ENCODE data around the gene FADD. TPM values are rescaled to one million over a fixed set of nuclear protein-coding genes. Genes with fewer than 3 reads are reported as not detected.

The FADD gene
- total RNA-seq, 1 experiment from 2014 or later = 19.8 TPM

DNA sequence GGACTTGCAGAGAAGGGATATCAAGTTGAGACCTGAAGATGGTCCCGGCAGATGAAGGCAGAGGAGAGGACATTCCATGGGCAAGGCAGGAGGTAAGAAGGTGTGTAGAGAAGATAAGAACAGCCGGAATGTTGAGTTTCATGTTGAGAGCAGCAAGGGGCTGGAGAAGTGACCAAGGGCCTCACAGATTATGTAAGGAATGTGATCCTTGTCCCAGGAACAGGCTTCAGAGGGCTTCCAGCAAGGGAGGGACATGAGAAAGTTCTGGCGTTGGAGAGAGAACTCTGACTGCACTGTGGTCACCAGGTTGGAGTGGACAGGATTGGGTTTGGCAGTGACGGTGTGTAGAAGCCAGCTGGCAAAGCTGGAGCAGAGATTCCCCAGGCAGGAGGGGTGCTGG, 39.8 kb downstream of the FADD start:
- H3K9ac ChIP-seq (ENCODE audit: low read length) = no peak overlapping the region
- no peaks in the 10 kb centered on the region for H3K9me2 ChIP-seq (replicated peaks; ENCODE audit: insufficient read depth, low read length)
- no peaks in the 10 kb centered on the region for H4K20me1 ChIP-seq (ENCODE audit: insufficient read depth, low read depth, low read length)
- DNase-seq = no peak
- H3K4me1 ChIP-seq (ENCODE audit: low read length) = peaks cover 3% of the 10 kb centered on the region
- H3K79me2 ChIP-seq (ENCODE audit: low read length) = no peaks in the 10 kb centered on the region
- no peak overlapping the region for H3K4me3 ChIP-seq (ENCODE audit: low read length)
- no peak overlapping the region for H3K4me2 ChIP-seq (ENCODE audit: low read depth, low read length, poor library complexity, severe bottlenecking)
- H3K36me3 ChIP-seq (ENCODE audit: insufficient read depth, low read length) = no peaks in the 10 kb centered on the region
- H3K9me3 ChIP-seq (ENCODE audit: low read length) = no peaks in the 10 kb centered on the region
- no peak overlapping the region for H2AFZ ChIP-seq (ENCODE audit: low read length)
- H3K27me3 ChIP-seq (ENCODE audit: low read length) = no peaks in the 10 kb centered on the region
- H3K27ac ChIP-seq (ENCODE audit: low read length) = no peak overlapping the region

DNA sequence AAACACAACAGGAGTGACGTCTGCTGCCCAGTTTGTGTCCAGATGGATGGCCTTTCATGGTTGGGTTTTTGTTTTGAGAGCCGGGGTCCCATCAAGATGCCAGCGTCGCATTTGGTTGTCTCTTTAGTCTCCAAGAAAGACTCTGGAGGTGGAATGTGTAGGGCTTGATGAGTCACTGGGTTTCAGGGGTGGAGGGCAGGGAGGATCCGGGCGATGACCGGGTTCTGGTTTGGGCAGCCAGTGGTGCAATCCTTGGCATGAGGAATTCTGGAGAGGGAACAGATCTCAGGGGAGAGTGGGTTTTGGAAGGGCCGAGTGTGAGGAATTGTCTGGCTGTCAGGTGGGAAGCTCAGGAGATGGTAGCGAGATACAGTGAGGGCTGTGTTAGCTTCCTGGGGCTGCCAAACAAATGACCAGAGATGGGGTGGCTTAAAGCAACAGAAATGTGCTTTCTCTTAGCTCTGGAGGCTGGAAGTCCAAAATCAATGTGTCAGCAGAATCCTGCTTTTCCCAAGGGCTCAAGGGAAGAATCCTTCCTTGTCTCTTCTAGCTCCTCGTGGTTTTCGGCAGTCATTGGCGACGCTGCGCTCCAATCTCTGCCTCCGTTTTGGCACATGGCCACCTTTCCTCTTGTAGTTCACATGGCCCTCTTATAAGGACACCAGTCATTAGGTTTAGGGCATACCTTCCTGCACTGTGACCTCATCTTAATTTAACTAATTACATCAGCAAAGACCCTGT, 41.0 kb downstream of the FADD start:
- H3K9ac ChIP-seq (ENCODE audit: low read length) = no peak overlapping the region
- H4K20me1 ChIP-seq (ENCODE audit: insufficient read depth, low read depth, low read length) = no peaks in the 10 kb centered on the region
- H2AFZ ChIP-seq (ENCODE audit: low read length) = no peak overlapping the region
- no peaks in the 10 kb centered on the region for H3K36me3 ChIP-seq (ENCODE audit: insufficient read depth, low read length)
- no peaks in the 10 kb centered on the region for H3K4me1 ChIP-seq (ENCODE audit: low read length)
- no peak overlapping the region for H3K4me3 ChIP-seq (ENCODE audit: low read length)
- H3K27ac ChIP-seq (ENCODE audit: low read length) = no peak overlapping the region
- no peak for DNase-seq
- H3K9me2 ChIP-seq (replicated peaks; ENCODE audit: insufficient read depth, low read length) = no peaks in the 10 kb centered on the region
- no peak overlapping the region for H3K4me2 ChIP-seq (ENCODE audit: low read depth, low read length, poor library complexity, severe bottlenecking)
- H3K27me3 ChIP-seq (ENCODE audit: low read length) = no peaks in the 10 kb centered on the region
- no peaks in the 10 kb centered on the region for H3K9me3 ChIP-seq (ENCODE audit: low read length)
- no peaks in the 10 kb centered on the region for H3K79me2 ChIP-seq (ENCODE audit: low read length)

DNA sequence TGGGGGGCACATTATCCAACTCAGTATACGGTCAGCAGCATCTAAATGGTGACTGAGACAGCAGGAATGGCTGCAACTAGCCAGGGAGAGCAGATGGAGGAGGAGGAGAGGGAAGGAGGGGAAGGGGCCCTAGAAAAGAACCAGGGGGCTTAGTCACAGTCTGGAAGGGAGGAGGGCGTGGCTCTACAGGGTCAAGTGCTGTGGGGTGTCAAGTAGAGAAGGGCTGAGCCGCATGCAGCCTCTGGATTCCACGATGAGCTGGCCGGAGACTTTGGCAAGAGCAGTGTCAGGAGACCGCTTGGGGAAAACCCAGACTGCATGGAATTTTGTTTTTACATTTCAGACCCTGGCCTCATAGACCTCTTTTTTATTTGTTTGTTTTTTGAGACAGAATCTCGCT, 41.6 kb downstream of the FADD start:
- Histone ChIP-seq H3K4me1 (ENCODE audit: low read length) (no peaks in the 10 kb centered on the region), H3K36me3 (ENCODE audit: insufficient read depth, low read length) (no peaks in the 10 kb centered on the region), H3K79me2 (ENCODE audit: low read length) (no peaks in the 10 kb centered on the region), H3K9me3 (ENCODE audit: low read length) (no peaks in the 10 kb centered on the region), H3K9me2 (replicated peaks; ENCODE audit: insufficient read depth, low read length) (no peaks in the 10 kb centered on the region), H2AFZ (ENCODE audit: low read length) (no peak overlapping the region), H3K27ac (ENCODE audit: low read length) (no peak overlapping the region), H3K9ac (ENCODE audit: low read length) (no peak overlapping the region), H4K20me1 (ENCODE audit: insufficient read depth, low read depth, low read length) (no peaks in the 10 kb centered on the region), H3K4me3 (ENCODE audit: low read length) (no peak overlapping the region), H3K4me2 (ENCODE audit: low read depth, low read length, poor library complexity, severe bottlenecking) (no peak overlapping the region), H3K27me3 (ENCODE audit: low read length) (no peaks in the 10 kb centered on the region)
- DNase-seq = no peak

DNA sequence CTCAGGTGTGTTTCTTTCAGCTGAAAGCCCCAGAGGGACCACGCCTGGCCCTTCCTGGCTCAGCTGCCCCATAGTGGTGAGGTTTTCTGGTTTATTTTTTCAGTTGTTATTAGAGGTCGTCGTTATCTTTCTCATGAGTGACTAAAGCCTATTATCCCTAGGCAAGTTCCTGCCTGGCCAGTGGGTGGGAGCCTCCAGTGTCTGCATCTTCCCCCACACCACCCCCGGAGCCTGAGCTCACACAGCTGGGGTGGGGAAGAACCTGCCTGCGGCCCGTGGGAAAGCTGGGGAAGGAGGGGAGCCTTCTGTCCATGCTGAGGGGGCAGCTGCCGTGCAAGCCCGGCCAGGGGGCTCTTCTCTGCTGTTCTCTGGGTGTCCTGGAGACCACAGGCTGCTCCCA, 43.1 kb downstream of the FADD start:
- Histone ChIP-seq H3K4me3 (ENCODE audit: low read length) (no peak overlapping the region), H3K9me3 (ENCODE audit: low read length) (no peaks in the 10 kb centered on the region), H3K79me2 (ENCODE audit: low read length) (no peaks in the 10 kb centered on the region), H3K27ac (ENCODE audit: low read length) (no peak overlapping the region), H3K4me1 (ENCODE audit: low read length) (no peaks in the 10 kb centered on the region), H3K9me2 (replicated peaks; ENCODE audit: insufficient read depth, low read length) (no peaks in the 10 kb centered on the region), H3K27me3 (ENCODE audit: low read length) (no peaks in the 10 kb centered on the region), H3K9ac (ENCODE audit: low read length) (no peak overlapping the region), H3K36me3 (ENCODE audit: insufficient read depth, low read length) (no peaks in the 10 kb centered on the region), H2AFZ (ENCODE audit: low read length) (no peak overlapping the region), H3K4me2 (ENCODE audit: low read depth, low read length, poor library complexity, severe bottlenecking) (no peak overlapping the region), H4K20me1 (ENCODE audit: insufficient read depth, low read depth, low read length) (no peaks in the 10 kb centered on the region)
- no peak for DNase-seq

DNA sequence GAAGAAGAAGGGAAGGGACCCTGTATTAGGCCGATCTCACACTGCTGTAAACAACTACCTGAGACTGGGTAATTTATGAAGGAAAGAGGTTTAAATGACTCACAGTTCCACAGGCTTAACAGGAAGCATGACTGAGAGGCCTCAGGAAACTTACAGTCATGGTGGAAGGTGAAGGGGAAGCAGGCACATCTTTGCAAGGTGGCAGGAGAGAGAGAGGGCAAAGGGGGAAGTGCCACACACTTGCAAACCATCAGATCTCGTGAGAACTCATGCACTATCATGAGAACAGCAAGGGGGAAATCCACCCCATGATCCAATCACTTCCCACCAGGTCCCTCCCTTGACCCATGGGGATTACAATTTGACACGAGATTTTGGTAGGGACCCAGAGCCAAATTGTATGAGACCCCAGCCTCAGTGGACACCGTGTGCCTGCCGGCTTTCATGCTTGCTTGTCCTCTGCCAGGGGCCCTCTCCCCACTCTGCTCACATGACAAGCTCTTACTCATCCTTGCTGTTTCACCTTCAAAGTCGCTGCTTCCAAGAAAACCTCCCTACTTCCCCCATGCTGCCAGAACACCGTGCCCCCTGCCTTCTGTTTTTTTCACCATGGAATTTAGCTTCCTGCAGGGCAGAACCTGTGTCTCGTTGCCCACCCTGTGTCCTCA, 44.1 kb downstream of the FADD start:
- no peak for DNase-seq
- Histone ChIP-seq H3K9me2 (replicated peaks; ENCODE audit: insufficient read depth, low read length) (no peaks in the 10 kb centered on the region), H3K9me3 (ENCODE audit: low read length) (no peaks in the 10 kb centered on the region), H3K27me3 (ENCODE audit: low read length) (no peaks in the 10 kb centered on the region), H3K36me3 (ENCODE audit: insufficient read depth, low read length) (no peaks in the 10 kb centered on the region), H3K27ac (ENCODE audit: low read length) (no peak overlapping the region), H3K79me2 (ENCODE audit: low read length) (no peaks in the 10 kb centered on the region), H3K9ac (ENCODE audit: low read length) (no peak overlapping the region), H3K4me3 (ENCODE audit: low read length) (no peak overlapping the region), H2AFZ (ENCODE audit: low read length) (no peak overlapping the region), H3K4me1 (ENCODE audit: low read length) (no peaks in the 10 kb centered on the region), H3K4me2 (ENCODE audit: low read depth, low read length, poor library complexity, severe bottlenecking) (no peak overlapping the region), H4K20me1 (ENCODE audit: insufficient read depth, low read depth, low read length) (no peaks in the 10 kb centered on the region)

DNA sequence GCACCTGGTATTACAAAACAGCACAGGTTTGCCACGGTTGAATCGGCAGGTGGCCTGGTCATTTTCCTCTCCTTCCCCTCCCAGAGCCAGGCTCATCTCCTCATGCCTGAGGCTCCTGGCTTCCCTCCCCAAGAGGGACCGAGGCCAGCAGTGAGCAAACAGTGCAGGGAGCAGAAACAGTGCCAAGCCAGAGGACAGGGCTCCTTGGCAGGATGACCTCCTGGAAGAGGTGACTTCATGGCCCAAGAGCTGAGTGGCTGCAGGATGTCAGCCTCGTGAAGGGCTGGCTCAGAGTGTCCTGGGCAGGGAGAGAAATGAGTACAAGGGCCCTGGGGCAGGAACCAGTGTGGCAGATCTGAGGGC, 44.6 kb downstream of the FADD start:
- H3K9ac ChIP-seq (ENCODE audit: low read length) = no peak overlapping the region
- H3K9me3 ChIP-seq (ENCODE audit: low read length) = no peaks in the 10 kb centered on the region

DNA sequence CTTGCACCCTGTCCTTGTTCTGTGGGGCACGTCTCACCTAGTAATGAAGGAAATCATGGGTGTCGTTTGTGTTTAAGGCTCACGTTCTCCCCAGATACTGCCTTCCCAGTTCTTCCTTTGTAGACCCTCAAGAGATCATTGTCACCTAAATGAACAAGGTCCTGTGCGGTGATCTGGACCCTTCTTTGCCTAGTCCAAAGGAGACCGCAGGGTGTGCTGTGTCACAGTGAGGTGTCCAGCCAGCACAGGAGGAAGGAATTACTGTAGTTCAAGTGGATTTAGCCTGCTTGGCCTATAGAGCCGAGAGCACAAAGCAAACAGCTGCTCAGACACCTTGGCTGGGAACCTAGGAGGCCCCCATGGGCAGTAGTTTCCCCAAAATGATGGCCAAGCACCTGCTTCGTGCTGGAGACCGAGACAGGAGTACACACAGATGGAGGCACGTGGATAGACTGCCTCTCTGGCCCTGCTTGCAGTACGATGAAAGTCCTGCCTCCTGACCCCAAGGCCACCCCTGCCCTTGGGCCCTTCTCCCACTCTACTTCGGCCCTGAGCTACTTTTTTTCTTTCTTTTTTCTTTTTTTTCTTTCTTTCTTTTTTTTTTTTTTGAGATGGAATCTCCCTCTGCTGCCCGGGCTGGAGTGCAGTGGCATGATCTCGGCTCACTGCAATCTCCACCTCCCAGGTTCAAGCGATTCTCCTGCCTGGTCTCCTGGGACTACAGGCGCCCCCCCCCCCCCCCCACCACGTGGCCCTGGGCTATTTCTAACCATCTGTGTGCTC, 48.0 kb downstream of the FADD start:
- Histone ChIP-seq H2AFZ (ENCODE audit: low read length) (no peak overlapping the region), H3K4me3 (ENCODE audit: low read length) (no peak overlapping the region), H3K4me2 (ENCODE audit: low read depth, low read length, poor library complexity, severe bottlenecking) (no peak overlapping the region), H3K4me1 (ENCODE audit: low read length) (no peaks in the 10 kb centered on the region; the same call in 1 of the 2 replicates), H3K27ac (ENCODE audit: low read length) (no peak overlapping the region), H3K79me2 (ENCODE audit: low read length) (no peaks in the 10 kb centered on the region), H3K9ac (ENCODE audit: low read length) (no peak overlapping the region), H3K9me2 (replicated peaks; ENCODE audit: insufficient read depth, low read length) (no peaks in the 10 kb centered on the region), H3K27me3 (ENCODE audit: low read length) (no peaks in the 10 kb centered on the region), H3K9me3 (ENCODE audit: low read length) (no peaks in the 10 kb centered on the region), H4K20me1 (ENCODE audit: insufficient read depth, low read depth, low read length) (no peaks in the 10 kb centered on the region), H3K36me3 (ENCODE audit: insufficient read depth, low read length) (no peaks in the 10 kb centered on the region)
- DNase-seq = no peak

More for the DNA sequence above, 44.6 kb downstream of the FADD start:
- DNase-seq = no peak
- Histone ChIP-seq H3K4me1 (ENCODE audit: low read length) (no peaks in the 10 kb centered on the region), H3K4me3 (ENCODE audit: low read length) (no peak overlapping the region), H2AFZ (ENCODE audit: low read length) (no peak overlapping the region), H3K27ac (ENCODE audit: low read length) (no peak overlapping the region), H3K79me2 (ENCODE audit: low read length) (no peaks in the 10 kb centered on the region), H3K9me2 (replicated peaks; ENCODE audit: insufficient read depth, low read length) (no peaks in the 10 kb centered on the region), H3K27me3 (ENCODE audit: low read length) (no peaks in the 10 kb centered on the region), H3K36me3 (ENCODE audit: insufficient read depth, low read length) (no peaks in the 10 kb centered on the region), H3K4me2 (ENCODE audit: low read depth, low read length, poor library complexity, severe bottlenecking) (no peak overlapping the region), H4K20me1 (ENCODE audit: insufficient read depth, low read depth, low read length) (no peaks in the 10 kb centered on the region)

DNA sequence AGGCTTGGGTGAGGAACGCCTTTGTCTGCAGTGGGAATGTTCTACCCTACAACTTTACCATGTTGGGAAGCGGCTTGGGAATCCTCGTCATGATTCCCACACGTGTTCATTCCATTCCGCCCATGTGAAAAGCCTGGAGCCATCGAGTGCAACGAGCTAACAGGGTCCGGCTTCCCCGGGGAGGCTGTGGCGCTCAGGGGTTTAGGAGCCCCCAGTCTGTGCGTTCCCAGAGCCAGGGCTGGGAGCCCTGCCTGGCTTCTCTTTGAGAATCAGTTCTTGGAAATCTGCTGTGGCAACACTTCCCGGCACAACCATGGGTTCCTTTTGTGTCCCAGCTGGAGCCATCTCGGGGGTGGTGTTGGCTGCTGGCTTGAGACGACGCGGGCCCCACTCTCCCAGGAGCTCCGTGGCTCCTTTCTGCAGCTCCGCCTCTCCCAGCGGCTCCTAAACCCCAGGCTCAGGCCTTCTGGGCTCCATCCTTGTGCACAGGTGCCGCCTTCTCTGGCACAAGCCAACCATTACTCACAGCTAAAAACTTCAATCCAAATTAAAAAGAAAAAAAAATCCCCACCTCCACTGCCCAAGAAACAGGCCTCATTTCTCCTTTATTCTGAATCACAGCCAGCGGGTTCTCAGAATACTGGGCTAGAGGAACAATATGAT, 48.7 kb downstream of the FADD start:
- Histone ChIP-seq H2AFZ (ENCODE audit: low read length) (no peak overlapping the region), H3K79me2 (ENCODE audit: low read length) (no peaks in the 10 kb centered on the region), H3K27me3 (ENCODE audit: low read length) (no peaks in the 10 kb centered on the region), H4K20me1 (ENCODE audit: insufficient read depth, low read depth, low read length) (no peaks in the 10 kb centered on the region), H3K4me1 (ENCODE audit: low read length) (no peaks in the 10 kb centered on the region; the same call in 1 of the 2 replicates), H3K4me2 (ENCODE audit: low read depth, low read length, poor library complexity, severe bottlenecking) (no peak overlapping the region), H3K9me3 (ENCODE audit: low read length) (no peaks in the 10 kb centered on the region), H3K27ac (ENCODE audit: low read length) (no peak overlapping the region), H3K9me2 (replicated peaks; ENCODE audit: insufficient read depth, low read length) (no peaks in the 10 kb centered on the region), H3K4me3 (ENCODE audit: low read length) (no peak overlapping the region), H3K36me3 (ENCODE audit: insufficient read depth, low read length) (no peaks in the 10 kb centered on the region), H3K9ac (ENCODE audit: low read length) (no peak overlapping the region)
- no peak for DNase-seq
